Measurements from ENCODE around the gene MANF. TPM values are rescaled to one million over a fixed set of nuclear protein-coding genes. Genes with fewer than 3 reads are reported as not detected.

The MANF gene
- total RNA-seq, 4 donors from 2014 or later, result 35.9 to 97.7 (median 72.6) TPM

DNA sequence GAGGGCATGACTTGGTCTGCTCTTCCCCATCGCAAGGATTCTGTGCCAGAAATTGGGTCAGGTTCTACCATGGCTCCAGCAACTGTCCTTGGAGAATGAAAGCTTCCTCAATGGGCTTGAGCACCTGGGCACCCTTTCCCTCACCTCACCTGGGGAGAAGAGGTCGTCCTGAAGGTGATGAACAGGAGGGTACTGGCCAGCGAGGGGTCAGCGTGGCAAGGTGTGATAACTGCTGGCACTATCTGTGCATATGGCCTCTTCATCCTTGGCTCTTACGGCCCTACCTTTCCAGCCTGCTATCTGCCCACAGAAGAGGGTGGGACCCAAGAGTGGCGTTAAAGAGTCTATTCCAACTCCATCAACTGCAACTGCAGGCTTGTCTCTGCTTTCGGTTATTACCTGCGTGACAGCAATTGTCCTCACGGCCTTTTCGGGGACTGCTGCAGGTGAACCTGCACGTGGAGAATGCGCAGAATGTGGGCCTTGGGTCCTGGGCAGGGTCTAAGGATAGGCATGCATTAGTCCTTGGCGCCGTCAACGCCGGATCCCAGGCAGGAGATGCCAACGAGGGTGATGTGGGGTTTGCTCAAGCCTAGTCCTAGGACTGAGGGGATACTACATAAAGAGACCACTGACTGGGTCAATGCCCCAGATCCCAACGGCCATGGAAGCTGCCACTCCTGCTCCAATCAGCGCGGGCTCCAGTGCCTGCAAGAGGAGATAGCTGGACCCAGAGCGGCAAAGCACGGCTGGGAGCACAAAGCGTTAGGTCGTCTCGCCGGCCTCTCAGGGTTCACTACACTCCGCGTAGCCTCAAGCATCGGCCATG, 5.4 kb downstream of the MANF start:
- intact Hi-C loops (cut with DNase I), result loop anchor here (5.0 to 10.0 kb wide), 2 partner anchors 107 to 294 kb away; no protein-coding TSS in a partner anchor
- no peak for DNase-seq
- Histone ChIP-seq H3K27ac (peak overlapping the region; percentile 96 to 99 (median 98)), H3K9me3 (no peaks in the 10 kb centered on the region), H3K4me3 (peak overlapping the region; percentile 64 to 96 (median 88)), H3K4me1 (peaks cover 68 to 94% (median 77%) of the 10 kb centered on the region in 3 donors), H3K36me3 (peaks cover 20 to 61% (median 27%) of the 10 kb centered on the region in 3 donors), H3K27me3 (no peaks in the 10 kb centered on the region)
- TF ChIP-seq POLR2A (IDR thresholded peaks at IDR 0.05), result no peak
- TF ChIP-seq, protein P1, sequence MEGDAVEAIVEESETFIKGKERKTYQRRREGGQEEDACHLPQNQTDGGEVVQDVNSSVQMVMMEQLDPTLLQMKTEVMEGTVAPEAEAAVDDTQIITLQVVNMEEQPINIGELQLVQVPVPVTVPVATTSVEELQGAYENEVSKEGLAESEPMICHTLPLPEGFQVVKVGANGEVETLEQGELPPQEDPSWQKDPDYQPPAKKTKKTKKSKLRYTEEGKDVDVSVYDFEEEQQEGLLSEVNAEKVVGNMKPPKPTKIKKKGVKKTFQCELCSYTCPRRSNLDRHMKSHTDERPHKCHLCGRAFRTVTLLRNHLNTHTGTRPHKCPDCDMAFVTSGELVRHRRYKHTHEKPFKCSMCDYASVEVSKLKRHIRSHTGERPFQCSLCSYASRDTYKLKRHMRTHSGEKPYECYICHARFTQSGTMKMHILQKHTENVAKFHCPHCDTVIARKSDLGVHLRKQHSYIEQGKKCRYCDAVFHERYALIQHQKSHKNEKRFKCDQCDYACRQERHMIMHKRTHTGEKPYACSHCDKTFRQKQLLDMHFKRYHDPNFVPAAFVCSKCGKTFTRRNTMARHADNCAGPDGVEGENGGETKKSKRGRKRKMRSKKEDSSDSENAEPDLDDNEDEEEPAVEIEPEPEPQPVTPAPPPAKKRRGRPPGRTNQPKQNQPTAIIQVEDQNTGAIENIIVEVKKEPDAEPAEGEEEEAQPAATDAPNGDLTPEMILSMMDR (IDR thresholded peaks at IDR 0.05), result no peak
- WGBS, 2 donors, result 43 to 60% methylated on average over 12 to 15 of the region's 29 CpGs

DNA sequence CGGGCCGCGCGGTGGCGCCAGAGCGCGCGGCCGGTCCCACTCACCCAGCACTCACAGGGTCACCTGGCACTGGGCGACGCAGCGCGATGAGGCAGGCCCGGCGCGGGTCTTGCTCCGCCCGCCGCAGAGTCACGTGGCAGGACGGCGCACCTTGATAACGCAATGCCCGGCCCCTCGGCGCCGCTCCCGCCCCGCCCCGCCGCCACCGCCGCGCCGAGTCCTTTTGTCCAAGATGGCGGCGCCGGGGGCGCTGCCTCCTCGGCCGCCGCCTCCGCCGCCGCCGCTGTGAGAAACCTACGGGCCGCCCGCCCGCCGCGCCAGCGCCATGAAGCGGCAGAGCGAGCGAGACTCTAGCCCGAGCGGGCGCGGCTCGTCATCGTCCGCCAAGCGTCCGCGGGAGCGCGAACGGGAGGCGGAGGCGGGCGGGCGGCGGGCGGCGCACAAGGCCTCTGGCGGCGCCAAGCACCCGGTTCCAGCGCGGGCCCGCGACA, 6.0 kb downstream of the MANF start, which contains the start of gene RBM15B:
Gene RBM15B (plus strand): TSS at position 211 of the 491 bp plus-strand sequence. CDS start 115 bp downstream, at position 326.
- intact Hi-C loops (cut with DNase I), result loop anchor here (5.0 to 10.0 kb wide), 2 partner anchors 106 to 294 kb away; no protein-coding TSS in a partner anchor
- WGBS, 2 donors, result 1 to 6% methylated on average over 7 to 25 of the region's 83 CpGs
- Histone ChIP-seq H3K9me3 (no peaks in the 10 kb centered on the region), H3K4me3 (peak within 1 kb of the TSS; percentile 64 to 96 (median 88)), H3K27me3 (no peaks in the 10 kb centered on the region), H3K4me1 (peaks cover 62 to 94% (median 74%) of the 10 kb centered on the region in 3 donors), H3K36me3 (peaks cover 20 to 68% (median 31%) of the 10 kb centered on the region in 3 donors), H3K27ac (peak within 1 kb of the TSS; percentile 96 to 99 (median 98))
- peak; percentile 76 for DNase-seq
- TF ChIP-seq, protein P1 (IDR thresholded peaks at IDR 0.05), result peak; percentile 77 to 96 (median 91)
- peak in 3 of 4 donors; percentile 24 to 76 (median 73) for TF ChIP-seq POLR2A (IDR thresholded peaks at IDR 0.05)

DNA sequence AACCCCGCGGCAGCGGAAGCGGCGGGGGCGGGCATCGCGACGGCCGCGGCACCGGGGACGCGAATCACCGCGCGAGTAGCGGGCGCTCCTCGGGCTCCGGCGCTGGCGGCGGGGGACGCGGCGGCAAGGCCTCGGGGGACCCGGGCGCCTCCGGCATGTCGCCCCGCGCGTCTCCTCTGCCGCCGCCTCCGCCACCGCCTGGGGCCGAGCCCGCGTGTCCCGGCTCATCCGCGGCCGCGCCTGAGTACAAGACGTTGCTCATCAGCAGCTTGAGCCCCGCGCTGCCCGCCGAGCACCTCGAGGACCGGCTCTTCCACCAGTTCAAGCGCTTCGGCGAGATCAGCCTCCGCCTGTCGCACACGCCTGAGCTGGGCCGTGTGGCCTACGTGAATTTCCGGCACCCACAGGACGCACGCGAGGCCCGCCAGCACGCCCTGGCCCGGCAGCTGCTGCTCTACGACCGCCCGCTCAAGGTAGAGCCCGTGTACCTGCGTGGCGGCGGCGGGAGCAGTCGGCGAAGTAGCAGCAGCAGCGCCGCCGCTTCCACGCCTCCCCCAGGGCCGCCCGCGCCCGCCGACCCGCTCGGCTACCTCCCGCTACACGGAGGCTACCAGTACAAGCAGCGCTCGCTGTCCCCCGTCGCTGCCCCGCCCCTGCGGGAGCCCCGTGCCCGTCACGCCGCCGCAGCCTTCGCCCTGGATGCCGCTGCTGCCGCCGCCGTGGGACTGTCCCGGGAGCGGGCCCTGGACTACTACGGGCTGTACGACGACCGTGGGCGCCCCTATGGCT, 6.7 kb downstream of the MANF start:
- no peak for DNase-seq
- TF ChIP-seq, protein P1 (IDR thresholded peaks at IDR 0.05), result no peak
- TF ChIP-seq POLR2A (IDR thresholded peaks at IDR 0.05), result no peak
- Histone ChIP-seq H3K4me1 (peaks cover 60 to 94% (median 73%) of the 10 kb centered on the region in 3 donors), H3K36me3 (peaks cover 20 to 71% (median 36%) of the 10 kb centered on the region in 3 donors), H3K27ac (peak overlapping the region; percentile 76 to 99 (median 97)), H3K27me3 (no peaks in the 10 kb centered on the region), H3K4me3 (peak overlapping the region; percentile 64 to 96 (median 88)), H3K9me3 (no peaks in the 10 kb centered on the region)
- intact Hi-C loops (cut with DNase I), result loop anchor here (5.0 to 10.0 kb wide), 2 partner anchors 106 to 293 kb away; no protein-coding TSS in a partner anchor
- 0% methylated on average over 1 of the region's 115 CpGs; no CpG with 5 or more reads in 1 of the 2 donors for WGBS, 2 donors

DNA sequence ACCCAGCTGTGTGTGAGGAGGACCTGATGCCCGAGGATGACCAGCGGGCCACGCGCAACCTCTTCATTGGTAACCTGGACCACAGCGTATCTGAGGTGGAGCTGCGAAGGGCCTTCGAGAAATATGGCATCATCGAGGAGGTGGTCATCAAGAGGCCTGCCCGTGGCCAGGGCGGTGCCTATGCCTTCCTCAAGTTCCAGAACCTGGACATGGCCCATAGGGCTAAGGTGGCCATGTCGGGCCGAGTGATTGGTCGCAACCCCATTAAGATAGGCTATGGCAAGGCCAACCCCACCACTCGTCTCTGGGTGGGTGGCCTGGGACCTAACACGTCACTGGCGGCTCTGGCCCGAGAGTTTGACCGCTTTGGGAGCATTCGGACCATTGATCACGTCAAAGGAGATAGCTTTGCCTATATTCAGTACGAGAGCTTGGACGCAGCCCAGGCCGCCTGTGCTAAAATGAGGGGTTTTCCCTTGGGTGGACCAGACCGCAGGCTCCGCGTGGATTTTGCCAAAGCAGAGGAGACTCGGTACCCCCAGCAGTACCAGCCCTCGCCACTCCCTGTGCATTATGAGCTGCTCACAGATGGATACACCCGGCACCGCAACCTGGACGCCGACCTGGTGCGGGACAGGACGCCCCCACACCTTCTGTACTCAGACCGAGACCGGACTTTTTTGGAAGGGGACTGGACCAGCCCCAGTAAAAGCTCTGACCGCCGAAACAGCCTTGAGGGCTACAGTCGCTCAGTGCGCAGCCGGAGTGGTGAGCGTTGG, 7.5 kb downstream of the MANF start:
- no peaks in the 10 kb centered on the region for H3K9me3 ChIP-seq
- intact Hi-C loops (cut with DNase I), result loop anchor here (5.0 to 10.0 kb wide), 2 partner anchors 105 to 292 kb away; no protein-coding TSS in a partner anchor
- H3K27me3 ChIP-seq, result no peaks in the 10 kb centered on the region
- no peak for TF ChIP-seq POLR2A (IDR thresholded peaks at IDR 0.05)
- TF ChIP-seq, protein P1 (IDR thresholded peaks at IDR 0.05), result no peak
- peaks cover 20 to 73% (median 39%) of the 10 kb centered on the region in 3 donors for H3K36me3 ChIP-seq
- 89 to 100% methylated on average over 1 to 7 of the region's 42 CpGs for WGBS, 2 donors
- DNase-seq, result no peak
- H3K4me3 ChIP-seq, result peak overlapping the region; percentile 64 to 96 (median 88)
- peak overlapping the region; percentile 76 to 99 (median 97) for H3K27ac ChIP-seq
- peaks cover 53 to 94% (median 68%) of the 10 kb centered on the region in 3 donors for H3K4me1 ChIP-seq
